ENCODE measurements around the gene MIAT.

MIAT gene

DNA sequence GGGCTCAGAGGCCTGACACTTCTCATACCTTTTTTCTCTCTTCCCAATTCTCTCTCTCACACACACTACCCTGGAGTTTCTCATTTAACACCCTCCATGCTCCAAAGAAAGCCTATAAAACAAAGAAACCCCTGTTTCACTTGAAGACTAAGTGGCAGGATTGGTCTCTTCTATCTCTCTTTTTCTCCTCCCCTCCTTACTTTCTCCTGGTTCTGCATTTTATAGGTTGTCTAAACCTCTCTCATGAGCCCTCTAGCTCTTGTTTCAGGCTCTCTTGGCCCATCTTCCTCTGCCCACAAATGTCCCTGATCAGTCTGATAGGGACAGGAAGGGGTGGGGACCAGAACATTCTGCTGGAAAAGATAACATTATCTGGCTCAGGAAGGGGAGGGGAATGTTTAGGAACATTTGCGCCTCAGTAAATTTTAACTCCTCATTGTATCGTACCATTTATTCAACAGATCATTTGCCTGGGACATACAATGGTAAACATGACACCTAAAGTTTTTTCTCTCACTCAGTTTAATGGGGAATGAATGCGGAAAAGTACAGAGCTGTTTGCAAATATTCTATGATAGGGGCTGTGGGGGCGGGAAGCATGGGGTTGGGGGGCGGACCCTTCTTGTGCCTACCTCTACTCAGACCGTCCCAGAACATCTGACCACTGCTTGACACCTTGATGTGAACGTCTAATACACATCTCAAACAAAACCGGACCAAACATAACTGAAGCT, 24.8 kb upstream of the MIAT start:
- no peak for DNase-seq (ENCODE audit: low read depth)

DNA sequence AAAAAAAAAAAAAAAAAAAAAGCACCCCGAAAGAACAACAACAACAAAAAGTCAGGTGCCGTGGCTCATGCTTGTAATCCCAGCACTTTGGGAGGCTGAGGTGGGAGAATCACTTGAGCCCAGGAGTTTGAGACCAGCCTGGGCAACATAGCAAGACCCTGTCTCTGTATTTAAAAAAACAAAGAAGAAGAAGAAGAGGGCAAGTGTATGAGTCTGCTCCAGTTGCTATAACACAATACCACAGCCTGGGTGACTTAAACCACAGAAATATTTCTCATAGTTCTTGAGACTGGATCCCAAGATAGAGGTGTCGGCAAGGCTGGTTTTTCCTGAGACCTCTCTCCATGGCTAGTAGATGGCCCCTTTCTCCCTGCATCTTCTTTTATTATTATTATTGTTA, 23.2 kb upstream of the MIAT start:
- no peak for DNase-seq (ENCODE audit: low read depth)

DNA sequence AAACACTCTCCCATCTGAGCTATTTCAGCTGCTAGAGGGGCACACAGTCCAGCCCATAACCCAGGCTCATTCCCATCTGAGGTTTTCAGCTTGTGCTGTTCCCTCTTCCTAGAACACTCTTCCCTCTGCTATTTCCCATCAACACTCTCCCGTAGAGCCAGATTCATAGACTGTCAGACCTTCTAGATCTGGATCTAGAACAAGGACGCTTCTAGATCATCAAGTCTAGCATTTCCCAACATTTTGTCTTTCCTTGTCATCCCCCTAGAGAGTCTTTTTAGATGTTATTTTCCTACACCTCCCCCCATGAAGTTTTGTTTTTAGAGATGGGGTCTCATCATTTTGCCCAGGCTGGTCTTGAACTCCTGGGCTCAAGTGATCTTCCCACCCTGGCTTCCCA, 22.3 kb upstream of the MIAT start:
- DNase-seq (ENCODE audit: low read depth) = no peak

DNA sequence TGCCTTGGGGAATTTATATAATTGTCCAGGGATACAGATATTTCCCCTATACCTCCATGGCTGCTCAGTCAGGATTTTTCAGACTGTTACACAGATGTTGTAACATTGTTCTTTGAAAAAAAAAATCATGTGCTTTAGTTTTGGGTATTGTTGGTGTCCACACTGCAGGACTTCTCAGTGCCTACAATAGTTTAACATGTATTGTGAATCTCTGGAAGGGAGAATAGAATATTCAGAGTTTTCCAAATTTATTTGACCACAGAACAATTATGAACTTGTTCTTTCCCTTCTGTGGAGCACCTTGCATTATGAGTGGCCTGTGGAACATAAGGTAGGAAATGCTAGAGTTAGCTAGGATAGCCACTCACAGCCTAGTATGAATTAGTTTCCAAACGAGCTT, 21.1 kb upstream of the MIAT start:
- DNase-seq (ENCODE audit: low read depth) = no peak

DNA sequence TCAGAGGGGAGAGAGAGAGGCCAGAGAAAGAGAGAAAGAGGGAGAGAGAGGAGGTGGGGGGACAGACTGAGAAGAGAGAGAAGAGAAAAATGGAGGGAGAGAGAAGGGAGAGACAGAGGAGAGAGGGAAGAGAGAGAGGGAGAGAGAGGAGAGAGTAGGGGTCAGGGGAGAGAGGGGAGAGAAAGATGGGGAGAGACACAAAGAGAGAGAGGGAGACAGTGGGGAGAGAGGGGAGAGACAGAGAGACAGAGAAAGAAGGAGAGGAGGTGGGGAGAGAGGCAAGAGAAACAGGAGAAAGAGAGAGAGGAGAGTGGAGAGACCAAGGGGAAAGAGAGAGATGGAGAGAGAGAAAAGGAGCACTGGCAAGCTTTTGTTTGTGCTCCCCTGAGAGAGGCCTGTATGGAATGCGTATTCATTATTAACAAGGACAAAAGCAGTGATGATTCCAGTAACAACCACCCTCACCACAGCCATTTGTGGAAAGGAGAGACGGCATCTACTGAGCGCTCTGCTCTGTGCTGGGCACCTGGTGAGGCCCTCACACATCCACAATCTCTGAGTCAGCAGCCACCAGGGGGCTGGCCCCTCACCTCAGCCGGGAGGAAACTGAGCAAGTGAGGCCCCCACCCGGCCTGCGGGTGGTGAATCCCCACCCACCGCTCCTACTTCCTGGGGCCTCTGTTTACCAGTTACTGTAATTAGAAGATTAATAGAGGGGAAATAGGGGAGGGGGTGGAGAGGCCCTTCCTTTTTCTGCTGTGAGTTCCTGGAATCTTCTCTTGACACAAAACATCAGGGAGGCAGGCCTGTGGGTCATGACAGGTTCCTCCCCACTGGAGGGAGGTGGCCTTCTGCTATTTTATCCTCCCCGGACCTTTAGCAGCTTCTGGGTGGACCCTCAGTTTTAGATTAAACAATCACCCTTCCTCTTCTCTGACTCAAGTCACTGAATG, 14.6 kb upstream of the MIAT start:
- DNase-seq (ENCODE audit: low read depth) = no peak

DNA sequence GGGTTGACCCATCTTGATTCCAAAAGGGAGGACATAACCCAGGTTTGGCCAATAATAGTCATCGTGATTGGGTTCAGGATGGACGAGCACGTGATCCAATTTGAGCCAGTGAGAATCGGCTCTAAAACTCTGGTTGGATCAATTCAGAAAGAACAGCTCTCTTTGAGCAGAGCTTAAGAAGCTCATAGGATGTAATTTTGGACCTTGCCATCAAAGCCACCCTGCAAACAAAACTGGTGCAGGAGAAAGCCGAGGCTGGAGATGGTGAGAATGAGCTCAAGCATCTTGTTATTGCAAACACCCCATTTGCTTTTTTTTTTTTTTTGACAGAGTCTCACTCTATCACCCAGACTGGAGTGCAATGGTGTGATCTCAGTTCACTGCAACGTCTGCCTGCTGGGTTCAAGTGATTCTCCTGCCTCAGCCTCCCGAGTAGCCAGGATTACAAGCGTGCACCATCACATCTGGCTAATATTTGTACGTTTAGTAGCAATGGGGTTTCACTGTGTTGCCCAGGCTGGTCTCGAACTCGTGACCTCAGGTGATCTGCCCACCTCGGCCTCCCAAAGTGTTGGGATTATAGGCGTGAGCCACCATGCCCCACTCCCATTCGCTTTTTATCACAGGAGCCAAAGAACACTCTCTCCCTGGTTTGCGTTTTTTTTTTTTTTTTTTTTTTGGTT, 13.8 kb upstream of the MIAT start:
- no peak for DNase-seq (ENCODE audit: low read depth)

DNA sequence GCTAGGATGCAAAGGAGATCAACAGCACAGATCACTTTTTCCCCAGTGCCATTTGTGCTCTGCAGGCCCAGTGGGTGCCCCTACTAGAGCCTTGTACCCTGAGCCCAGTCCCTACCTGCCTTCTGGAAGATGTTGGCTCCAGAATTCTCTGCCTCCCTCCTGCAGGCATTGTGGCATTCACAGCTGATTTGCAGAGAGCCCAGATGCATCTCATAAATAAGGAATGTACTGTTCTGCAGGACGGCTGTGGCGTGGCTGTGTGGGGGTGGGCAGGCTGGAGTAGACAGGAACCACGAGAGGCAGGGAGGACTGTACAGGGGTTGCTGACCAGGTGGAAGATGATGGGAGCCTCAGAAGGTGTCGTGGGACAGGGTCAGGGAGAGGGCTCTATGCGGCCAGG, 11.2 kb upstream of the MIAT start:
- peak; percentile 30 for DNase-seq (ENCODE audit: low read depth)

DNA sequence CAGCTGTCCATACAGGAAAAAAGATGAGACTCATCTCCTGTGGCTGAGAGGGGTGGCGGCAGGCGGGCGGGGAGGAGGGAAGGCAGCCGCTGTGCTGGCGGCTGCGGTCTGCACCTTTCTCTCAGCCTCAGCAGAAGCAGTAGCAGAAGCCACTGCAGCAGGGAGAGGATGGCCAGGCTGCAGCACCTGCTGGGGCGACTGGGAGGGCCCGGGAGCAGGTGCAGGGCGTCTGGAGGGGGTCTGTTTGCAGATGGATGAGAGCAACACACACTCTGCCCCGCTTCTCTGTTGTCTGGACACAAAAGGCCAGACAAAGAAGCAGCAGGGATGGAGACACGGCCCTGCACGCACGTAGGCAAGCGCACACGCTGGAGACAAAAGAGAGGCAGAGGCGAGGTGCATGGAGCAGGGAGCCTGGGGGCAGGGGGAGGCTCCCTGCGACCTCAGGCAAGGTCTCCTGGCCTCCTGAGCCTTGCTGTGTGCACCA, 9.3 kb upstream of the MIAT start:
- no peak for DNase-seq (ENCODE audit: low read depth)

DNA sequence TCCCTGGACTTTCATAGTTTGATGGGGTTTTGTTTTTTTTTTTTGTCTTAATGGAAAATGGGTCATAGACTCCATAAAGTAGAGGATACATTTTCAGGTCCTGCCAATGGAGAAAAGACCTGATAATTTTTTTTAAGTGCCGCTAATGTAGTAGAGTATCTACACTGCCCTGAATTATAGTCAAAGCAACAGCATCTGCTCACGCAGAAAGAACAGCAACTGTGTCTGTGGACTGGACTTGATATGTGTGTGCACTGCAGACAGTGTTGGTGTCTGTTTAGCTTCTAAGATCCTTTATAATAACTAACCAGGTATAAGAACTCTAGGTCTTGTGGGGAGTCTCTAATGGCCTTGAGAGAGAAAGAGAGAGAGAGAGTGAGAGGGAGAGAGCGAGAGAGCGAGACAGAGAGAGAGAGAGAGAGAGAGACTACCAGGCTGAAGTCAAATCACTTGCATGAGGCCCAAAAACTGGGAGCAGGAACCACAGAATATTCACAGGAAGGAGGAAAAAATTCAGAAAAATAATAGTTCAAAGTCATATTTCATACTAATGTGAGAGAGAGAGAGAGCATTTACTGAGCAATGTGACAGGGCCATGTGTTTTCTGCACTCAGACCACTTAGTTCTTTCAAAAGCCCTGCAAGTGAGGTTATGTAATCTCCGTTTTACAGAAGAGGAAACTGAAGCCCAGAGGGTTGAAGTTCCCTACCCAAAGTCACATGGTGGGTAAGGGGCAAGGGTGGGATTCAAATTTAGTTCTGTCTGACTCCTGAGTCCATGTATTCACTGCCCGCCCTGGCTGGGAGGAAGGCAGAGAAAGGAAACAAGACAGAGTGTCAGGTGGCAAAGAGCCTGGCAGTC, 8.6 kb upstream of the MIAT start:
- peak; percentile 48 for DNase-seq (ENCODE audit: low read depth)

- no peak for DNase-seq (ENCODE audit: low read depth)
These were observed 6.5 kb upstream of the MIAT start for GRCh38 chr22:26650722-26651421.

GRCh38 chr22:26651815-26652214, 5.6 kb upstream of the MIAT start:
- DNase-seq (ENCODE audit: low read depth) = no peak

DNA sequence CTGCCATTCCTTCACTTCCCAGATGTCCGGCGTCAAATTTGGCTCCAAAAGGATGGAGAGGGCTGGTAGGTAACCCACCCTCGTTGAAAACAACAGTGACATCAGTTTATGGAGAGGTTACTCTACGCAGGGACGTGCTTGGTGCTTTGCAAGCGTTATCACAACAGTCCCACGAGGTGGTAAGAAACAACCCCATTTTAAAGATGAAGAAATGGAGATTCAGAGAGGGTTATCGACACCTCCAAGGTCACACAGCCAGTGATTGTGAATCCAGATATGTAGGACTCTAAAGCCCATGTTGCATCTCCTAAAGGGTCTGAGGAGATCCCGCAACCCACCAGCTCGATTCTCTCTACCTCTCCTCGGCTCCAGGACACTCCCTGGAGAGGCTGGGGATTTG, 773 bp downstream of the MIAT start:
- DNase-seq (ENCODE audit: low read depth) = no peak

- DNase-seq (ENCODE audit: low read depth) = peak; percentile 95
These were observed 1.5 kb downstream of the MIAT start for GRCh38 chr22:26658671-26659478.

- no peak for DNase-seq (ENCODE audit: low read depth)
These were observed 3.0 kb downstream of the MIAT start for GRCh38 chr22:26660356-26660755.

GRCh38 chr22:26660961-26661578, 3.7 kb downstream of the MIAT start:
- DNase-seq (ENCODE audit: low read depth) = no peak

DNA sequence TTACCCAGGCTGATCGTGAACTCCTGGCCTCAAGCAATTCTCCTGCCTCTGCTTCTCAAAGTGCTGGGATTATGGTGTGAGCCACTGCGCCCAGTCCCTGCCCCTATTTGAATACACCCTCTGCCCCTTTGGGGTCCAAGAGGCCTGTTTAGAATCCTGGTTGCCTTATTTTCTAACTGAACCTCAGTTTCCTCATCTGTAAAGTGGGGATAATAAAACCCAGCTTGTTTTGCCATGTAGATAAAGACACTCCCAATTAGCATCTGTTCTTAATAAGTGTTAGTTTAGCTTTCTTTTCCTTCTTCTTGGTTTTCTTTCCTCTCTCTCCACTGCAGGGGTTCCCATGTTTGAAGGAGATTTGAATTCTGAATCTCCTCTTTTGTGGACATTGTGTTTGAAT, 4.8 kb downstream of the MIAT start:
- no peak for DNase-seq (ENCODE audit: low read depth)

DNA sequence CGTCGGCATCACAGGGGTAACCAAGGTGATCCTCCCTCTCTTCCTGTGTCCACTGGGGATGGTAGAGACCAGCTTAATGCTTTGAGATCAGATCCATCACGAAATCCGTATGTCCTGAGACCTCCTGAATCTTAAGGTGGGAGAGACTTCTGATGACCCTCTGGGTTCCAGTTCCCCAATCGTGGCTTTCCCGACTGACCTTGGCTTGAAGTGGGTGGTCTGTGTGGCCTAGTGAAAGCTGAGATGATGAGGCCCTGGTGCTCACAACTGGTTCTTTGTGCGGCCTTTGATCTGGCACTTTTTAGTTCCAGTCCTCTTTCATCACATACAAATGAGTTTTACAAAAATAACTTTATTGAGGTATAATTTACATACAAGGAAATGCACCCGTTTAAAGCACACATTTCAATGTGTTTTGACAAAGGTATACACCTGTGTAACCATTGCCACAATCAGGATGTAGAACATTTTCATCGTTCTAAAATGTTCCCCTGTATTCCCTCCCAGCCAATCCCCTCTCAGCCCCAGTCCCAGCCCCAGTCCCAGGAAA, 6.1 kb downstream of the MIAT start:
- DNase-seq (ENCODE audit: low read depth) = no peak

DNA sequence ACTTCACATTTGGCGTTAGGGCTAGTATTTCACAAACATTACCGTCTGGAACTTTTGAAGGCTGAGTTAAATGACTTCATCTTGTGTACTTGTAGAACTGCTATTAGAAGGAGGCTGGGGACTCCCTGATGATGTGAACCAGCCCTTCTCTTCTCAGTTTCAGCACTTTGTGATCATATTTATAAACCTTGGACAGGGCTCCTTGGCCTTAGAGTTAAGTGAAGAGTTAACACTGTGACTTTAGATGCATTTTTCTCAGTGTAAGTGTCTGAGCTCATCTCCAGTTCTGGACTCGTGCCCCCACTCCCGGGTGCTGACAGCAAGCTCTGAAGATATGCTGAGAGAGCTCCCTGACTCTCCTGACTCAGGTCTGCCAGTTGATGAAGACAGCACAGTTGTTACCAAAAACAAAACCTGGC, 8.4 kb downstream of the MIAT start:
- peak; percentile 33 for DNase-seq (ENCODE audit: low read depth)

DNA sequence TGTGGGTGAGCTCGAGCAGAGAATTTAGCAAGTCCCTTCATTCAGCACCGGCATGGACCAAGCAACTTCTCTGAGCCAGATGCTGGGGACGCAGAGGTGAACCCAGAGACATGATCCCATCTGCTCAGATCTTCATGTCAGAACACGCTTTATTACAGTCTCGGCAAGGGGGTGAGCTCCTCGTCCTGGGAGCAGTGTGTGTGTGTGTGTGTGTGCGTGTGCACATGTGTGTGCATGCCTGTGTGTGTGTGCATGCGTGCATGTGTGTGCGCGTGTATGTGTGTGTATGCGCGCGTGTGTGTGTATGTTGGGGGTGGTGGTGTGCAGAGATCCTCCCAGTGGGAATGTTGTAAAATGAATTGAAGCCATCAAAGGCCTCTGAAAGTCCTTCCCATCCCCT, 9.8 kb downstream of the MIAT start:
- DNase-seq (ENCODE audit: low read depth) = no peak

Data from amniotic epithelial cell (primary cell).